GM19452 (cell line): ENCODE data around the gene MS4A14.
"Not testable (repeated sequence)": the region's sequence is repeated elsewhere in the genome, so short reads cannot be mapped to it uniquely, and the experiment has no call there.

Source experiments
- ATAC-seq: cut with Tn5 transposase; IDR thresholded peaks from one replicate; pipeline ENCODE4 v1.9.1; 2021; ENCODE audit not compliant: unreplicated experiment

MS4A14 gene, protein sequence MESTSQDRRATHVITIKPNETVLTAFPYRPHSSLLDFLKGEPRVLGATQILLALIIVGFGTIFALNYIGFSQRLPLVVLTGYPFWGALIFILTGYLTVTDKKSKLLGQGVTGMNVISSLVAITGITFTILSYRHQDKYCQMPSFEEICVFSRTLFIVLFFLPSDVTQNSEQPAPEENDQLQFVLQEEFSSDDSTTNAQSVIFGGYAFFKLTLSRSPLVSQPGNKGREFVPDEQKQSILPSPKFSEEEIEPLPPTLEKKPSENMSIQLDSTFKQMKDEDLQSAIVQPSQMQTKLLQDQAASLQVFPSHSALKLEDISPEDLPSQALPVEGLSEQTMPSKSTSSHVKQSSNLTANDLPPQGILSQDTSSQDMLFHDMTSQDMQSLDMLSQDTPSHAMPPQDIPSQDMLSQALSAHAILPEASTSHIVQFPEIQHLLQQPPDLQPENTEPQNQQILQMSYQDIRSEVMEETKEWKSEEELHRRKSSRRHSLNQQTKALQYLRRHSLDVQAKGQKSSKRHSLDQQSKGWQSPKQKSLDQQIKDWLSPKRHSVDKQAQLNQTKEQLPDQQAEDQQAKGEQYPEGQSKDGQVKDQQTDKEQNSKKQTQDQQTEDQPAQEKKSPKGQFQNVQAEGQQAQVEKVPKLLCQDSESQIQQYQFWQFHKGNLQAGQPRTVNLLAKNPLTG

DNA sequence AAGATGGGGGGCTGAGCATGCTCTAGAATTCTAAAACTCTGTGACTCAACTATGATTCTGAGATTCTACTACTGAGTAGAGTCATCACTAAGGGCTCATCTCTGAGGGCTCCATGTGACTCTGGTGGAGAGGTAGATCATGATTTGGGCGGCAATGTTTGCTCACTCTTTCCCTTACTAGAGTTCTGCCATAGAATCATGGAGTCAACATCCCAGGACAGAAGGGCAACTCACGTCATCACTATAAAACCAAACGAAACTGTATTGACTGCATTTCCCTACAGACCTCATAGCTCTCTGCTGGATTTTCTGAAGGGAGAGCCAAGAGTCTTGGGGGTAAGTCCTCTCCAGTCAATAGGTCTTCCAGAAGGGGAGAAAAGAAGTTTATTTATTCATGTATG, at the start of gene MS4A14:
Gene MS4A14 (plus strand): TSS at position 78 of the 400 bp plus-strand sequence. CDS start 120 bp downstream, at position 198.
- ATAC-seq = no peak

DNA sequence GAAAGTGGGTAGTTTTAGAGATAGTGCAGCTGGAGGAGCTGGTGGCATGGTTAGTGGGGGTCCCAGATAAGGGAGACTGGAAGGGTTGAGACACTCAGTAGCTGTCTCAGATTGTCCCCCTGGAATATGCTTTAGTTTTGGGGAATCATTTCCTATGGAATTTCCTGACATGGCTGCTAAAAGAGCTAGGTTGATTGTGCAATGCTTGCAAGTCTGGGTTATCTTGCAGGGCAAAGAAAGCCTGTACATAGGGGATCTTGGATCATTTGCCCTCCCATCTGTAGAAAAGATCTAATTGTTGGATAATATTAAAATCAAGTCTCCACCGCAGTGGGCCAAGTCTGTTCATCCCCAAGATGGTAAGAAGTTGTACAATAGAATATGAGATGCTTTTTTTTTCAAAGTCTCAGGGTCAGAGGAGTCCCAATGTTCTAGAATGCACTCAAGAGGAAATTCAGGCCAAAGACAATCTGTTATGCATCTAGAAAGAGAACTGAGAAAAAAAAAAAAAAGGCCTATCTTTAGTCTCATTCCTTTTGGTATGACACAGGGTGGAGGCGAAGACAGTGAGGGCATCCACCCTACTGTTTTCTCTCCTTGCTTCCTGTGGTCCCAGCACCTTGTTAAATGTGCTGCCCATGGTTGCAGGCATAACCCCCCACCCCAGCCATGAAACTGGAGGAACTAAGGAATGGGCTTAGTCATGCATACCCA, 49.0 kb upstream of the MS4A14 start:
- ATAC-seq = no peak

DNA sequence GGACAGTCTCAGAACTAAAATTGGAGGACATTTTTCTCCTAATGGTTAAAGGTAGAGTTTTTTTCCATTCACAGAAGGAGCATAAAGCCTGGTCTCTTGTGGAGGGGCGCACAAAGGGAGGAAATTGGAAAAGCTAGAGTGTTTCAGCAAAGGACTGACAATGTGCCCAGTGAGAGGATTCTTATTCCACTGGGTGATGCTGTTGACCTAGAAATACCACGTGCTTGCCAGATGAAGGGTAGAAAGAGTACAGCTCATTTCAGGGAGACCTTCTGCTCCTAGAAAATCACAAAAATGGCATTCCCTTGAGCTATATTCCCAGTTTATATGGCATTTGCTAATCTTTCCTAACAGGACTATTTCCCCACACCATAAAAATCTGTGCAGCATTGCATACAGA, 48.1 kb upstream of the MS4A14 start:
- no peak for ATAC-seq

DNA sequence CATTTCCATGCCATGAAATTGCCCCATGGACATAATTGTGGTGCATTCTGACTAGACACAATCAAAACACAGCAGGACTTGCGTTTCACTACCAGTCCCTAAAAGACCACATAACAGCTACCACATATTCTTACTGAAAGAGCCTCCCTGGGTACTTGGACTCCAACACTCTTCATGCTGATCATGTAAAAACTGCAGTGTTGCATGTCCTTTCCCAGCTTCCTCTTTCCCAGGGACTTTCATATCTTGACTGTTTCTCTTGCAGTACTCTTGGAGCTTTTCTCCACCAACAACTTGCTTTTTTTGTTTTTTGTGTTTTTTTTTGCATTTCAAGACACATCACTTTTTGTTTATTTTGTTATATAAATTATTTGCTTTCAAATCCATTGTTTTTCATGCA, 46.3 kb upstream of the MS4A14 start:
- ATAC-seq = no peak

DNA sequence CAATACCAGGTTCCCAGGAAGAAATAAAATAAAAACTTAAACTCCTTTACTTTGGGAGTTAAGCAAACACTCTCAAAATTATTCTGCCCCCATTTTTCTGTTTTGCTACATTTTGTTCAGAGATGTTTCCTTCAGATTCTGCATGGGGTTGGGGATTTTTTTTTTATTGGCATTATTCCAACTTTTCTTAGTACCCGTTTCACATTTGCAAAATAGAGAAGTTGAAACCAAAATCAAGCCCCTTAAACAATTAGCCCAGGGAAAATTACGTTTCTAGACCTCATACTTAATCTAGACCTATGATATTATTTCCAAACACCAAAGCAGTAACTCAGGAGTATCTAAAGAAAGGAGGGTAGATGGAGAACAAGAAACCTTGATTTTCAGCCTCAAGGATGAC, 38.5 kb upstream of the MS4A14 start:
- ATAC-seq = no peak

DNA sequence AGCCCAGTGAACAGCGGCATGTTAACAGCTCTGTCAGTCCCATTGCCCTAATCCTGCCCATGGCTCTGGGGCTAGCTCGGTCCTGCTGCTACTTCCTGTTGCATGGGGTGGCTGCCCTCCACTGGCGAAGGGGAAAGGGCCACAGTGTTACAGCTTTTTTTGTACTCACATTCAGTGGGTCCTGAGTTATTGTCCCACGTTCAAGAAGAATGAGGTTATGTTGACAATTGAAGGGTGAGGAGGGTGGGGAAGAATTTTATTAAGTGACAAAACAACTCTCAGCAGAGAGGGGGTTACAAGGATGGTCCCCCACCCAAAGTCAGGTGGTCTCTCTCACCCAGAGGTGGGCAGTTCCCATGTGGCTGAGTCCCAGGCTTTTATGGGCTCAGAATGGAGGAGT, 35.6 kb upstream of the MS4A14 start:
- no peak for ATAC-seq

DNA sequence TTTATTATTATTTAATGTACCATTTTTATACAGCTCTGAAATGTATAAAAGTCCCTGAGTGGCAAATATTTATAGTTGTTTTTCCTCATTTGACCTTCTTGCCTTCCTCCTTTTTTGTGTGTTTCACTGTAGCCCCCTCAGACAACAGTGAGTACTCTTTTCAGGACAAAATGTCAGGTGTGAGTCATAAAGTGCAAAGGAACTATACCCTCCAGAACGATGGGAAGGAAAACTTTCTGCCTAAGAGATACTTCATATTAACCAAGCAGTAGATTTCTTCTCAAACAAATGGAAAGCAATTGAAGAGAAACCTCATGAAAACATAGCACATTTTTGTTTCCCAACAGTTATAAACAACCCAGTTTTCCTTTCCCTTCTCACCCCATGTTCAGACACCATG, 34.0 kb upstream of the MS4A14 start:
- no peak for ATAC-seq

DNA sequence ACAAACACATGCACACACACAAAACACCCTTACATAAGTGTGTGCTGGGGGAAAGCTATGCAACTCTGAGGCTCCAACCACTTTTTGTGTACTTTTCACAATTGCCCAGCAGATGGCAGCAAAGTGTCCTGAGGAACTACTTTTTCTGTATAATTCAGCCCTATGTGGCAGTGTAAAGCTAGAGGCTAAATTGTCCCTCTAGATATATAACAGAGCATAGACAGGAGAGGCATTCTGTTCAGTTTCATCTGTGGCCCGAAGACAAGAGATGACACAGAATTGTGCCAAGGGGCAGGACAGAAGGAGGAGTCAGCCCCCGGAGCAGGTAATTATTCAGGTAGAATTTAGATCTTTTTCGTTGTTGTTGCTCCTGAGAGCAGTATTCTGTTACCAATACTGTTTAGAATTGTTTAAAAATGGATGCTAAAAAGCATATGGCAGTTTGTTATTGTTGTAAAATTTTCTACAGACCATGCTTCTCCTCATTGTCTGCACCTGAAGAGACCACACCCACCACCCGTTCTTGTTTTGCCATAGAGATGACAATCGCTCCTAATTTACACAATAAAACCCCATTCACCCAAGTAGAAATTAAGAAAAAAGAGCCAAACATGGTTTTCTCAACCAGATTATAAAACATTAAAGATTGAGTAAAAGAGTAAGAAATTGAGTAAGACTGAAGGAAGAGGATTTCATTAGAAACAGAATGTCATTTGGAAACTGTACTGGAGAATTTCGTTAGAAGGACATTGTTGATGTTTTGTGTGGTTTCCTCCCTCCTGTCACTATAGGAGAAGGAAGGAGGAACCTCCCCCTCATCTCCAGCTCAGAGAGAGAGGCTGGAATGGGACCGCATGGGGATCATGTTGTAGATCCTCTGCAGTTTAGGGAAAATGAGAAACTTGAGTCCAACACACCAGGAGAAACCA, 32.5 kb upstream of the MS4A14 start:
- ATAC-seq = peak; percentile 55

DNA sequence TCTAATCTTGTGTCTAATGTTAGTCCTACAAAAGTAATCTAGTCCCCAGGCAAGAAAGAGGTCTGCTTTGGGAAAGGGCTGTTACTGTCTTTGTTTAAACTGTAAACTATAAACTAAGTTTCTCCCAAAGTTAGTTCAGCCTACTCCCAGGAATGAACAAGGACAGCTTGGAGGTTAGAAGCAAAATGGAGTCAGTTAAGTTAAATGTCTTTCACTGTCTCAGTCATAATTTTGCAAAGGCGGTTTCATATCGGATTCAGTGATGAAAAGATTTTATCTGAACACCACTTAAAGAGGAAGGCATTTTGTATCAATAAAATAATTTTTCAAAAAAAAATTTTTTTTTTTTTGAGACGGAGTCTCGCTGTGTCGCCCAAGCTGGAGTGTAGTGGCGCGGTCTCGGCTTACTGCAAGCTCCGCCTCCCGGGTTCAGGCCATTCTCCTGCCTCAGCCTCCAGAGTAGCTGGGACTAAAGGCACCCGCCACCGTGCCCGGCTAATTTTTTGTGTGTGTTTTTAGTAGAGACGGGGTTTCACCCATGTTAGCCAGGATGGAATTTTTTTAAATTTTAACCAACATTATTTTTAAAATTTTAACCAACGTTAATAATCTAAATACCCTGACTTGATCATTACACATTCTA, 29.9 kb upstream of the MS4A14 start:
- ATAC-seq = not testable (repeated sequence)

DNA sequence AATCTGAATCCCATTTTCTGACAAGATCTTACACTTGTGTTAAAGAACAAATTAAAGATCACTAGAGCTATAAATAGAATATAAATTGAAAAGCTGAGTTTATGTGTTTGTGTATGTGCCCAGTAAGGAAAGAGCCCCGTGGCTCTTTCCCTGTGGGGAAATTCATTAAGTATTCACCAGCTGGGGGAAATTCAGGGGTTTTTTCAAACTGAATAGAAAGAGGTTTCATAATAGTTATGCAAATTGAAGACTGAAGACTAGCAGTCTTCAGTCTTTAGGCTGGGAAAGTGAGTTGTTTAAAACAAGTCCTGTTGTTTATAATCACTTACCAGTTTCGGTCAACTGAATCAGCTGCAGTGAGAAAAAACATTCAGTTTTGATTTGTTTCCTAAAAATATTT, 29.2 kb upstream of the MS4A14 start:
- ATAC-seq = peak; percentile 73

DNA sequence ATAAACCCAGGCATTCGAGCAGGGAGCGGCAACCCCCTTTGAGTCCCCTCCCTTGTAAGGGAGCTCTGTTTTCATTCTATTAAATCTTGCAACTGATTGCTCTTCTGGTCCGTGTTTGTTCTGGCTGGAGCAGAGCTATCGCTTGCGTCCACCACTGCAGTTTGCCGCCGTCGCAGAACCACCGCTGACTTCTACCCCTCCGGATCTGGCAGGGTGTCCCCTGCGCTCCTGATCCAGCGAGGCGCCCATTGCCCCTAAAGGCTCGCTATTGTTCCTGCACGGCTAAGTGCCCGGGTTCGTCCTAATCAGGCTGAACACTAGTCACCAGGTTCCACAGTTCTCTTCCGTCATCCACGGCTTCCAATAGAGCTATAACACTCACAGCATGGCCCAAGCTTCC, 28.4 kb upstream of the MS4A14 start:
- no peak for ATAC-seq

DNA sequence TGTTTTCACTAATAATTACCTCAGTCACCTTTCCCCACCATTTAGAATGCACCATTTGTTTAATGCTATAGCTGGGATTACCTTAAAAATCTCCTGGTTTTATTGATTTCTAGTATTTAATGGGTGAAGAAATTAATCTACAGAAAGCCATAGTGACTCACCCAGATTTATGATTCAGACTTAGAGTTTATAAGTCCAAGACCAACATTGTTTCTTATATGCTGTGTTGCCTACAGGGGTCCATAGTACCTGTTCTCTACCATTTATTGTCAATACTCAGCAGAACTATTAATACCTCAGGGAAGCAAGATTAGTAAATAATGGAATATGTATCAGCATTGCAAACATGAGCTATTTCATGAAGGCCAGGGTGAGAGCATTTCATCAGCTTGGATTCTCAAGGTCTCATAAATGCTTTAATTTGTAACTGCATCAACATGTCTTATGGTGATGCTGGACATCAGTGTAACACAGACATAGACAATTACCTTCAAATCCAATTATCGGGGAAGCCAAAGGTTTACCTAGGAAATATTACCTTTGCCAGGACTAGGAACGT, 25.9 kb upstream of the MS4A14 start:
- ATAC-seq = no peak

DNA sequence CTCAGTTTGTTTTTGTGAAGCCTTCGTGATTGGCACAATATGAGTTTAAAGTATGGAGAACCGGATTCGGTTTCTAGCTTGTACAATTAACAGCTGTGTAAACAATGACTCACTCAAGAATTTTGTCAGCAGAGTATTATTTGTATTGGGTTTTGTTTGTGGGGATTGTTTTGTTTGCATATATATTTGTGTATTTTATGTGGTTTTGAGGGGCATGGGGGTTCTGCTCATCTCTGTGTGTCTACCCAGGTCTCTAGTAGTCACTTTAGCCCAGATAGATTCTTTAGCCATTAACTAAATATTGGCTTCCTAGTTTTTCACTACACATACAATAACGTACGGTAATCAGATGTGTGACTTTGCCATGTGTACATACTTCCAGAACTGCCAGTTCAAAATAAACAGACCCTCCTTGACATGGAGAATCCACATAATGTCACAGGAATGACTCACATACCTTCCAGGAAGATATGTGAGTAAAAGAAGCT, 25.4 kb upstream of the MS4A14 start:
- no peak for ATAC-seq

DNA sequence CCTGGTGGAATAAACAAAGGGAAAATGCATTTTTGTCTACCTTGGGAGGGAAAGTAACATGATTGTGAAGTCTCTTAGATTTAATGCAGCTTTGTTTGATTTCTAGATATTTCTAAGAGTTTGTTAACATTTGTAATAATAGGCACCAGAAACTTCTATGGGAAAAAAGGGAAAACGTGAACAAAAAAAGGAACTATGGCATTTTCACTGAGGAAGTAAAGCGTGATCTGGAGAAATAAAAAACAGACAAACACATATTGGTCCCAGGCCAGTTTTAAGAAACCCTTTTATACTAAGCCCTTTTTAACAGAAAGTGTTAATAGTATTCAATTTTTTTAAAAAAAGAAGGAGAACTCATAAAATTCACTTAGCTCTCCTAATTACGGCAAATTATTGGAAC, 24.9 kb upstream of the MS4A14 start:
- ATAC-seq = no peak

DNA sequence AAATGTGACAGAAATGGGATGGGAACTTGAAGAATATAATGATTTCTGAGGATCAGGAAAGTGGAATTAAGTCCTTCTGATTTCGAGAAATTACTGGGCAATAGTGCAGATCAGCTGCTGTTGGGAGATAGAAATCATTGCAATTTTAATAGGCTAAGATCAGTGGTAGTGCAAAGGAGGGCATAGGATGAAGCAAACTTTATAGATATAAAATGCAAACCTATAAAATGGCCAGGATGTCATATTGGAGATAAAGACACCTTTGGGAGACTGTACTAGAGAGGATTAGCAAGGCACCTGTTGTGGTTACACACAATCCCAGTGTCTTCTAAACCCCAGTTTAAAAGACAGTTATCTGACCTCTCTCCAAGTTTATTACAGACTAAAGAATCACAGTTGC, 24.4 kb upstream of the MS4A14 start:
- no peak for ATAC-seq

DNA sequence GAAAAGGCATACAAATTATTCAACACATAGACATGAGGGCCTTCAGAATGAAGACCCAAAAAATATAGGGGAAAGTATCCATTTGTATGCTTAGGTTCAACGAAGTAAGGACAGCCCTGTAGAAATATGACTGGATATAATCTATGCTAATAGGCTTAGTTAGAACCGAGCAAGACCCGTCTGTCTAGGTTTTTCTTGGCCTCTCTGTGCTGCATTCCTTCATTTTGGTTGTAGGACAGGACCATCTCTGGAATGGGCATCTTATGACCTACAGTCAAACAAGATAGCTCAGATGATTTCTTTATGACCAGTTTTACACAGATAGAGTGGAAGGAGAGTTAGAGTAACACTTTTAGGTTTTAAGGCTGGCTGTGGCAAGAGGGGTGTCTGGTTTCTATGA, 23.5 kb upstream of the MS4A14 start:
- ATAC-seq = no peak

DNA sequence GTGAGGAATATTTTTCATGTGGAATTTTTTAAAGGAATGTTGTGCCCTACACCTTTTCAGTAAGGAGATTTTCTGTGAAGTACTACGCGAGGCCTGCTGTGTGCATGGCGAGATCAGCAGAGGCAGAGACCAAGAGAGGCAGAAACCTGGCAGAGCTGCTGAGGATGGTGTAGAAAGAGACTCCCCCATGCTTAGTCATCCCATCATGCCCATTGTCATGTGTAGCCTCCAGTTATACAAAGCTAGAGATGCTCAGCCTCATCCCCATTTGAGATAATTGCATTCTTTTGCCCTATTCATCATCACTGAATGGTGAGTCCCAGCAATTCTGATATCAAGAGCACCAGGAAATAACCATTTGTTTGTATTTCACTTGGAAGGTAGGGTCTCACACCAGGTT, 20.9 kb upstream of the MS4A14 start:
- no peak for ATAC-seq

DNA sequence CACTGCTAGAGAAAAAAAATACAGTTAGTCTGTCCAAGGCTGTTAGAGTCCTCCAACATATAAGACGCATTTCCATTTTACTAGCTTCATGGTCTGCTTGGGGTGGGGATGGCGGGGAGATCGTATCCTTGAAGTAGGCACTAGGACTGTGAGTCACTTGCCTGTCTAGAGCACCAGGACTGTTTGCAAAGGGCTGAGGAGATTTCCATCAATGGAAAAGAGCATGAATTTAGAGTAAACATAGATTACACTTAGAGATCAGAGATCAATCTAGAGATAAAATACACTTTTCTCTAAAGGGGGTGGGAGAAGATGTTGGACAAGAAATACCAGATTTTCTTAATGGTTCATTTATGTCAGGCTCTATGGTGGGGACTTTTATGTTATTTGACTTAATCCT, 19.7 kb upstream of the MS4A14 start:
- ATAC-seq = no peak

DNA sequence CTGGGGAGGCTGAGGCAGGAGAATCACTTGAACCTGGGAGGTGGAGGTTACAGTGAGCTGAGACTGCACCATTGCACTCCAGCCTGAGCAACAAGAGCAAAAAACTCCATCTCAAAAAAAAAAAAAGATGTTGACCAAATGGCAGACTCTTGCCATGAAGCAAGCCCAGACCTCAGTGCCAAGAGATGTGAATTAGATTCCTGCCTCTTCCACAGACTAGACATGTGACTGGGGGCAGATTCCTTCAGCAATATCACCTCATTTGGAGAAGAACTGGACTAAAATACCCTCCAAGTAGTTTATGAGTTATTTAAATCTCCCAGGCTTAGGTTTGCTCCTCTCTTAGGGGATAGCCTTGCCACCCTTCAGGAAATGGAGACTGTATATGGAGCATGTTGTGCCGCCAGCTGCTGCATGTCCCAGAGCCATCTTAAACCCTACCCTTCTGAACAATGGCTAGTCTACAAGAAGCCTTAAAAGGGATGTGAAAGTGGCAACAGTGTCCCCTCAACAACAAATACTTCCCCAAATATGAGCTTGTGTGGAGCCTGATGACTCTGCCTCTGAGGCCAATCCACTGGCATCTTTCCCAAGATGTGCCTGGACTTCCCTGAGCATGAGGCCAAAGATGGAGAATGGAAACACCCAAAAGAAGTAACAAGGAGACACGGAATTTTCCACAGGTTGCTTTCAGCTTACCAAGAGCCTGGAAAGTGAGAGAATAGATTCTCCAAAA, 18.7 kb upstream of the MS4A14 start:
- peak; percentile 48 for ATAC-seq
